ENCODE results near the gene BRD3. TPM values are rescaled to one million over a fixed set of nuclear protein-coding genes. Genes with fewer than 3 reads are reported as not detected.

Gene BRD3
- total RNA-seq, 1 donor from 2014 or later: 35.5 TPM

- ATAC-seq: no peak
- H3K27me3 ChIP-seq (ENCODE audit: low read depth): no peaks in the 10 kb centered on the region
- no peak for TF ChIP-seq CTCF (IDR thresholded peaks at IDR 0.05)
- peak; percentile 38 for DNase-seq
- H3K9me3 ChIP-seq: no peaks in the 10 kb centered on the region
- peaks cover 74% of the 10 kb centered on the region for H3K36me3 ChIP-seq
- peaks cover 17% of the 10 kb centered on the region for H3K4me1 ChIP-seq
- no peak overlapping the region for H3K4me3 ChIP-seq
- intact Hi-C loops (cut with DNase I): no loop called here
- no peak overlapping the region for H3K27ac ChIP-seq
Measured at GRCh38 chr9:134051319-134051718, 16.5 kb downstream of the BRD3 start.

- no peak overlapping the region for H3K27ac ChIP-seq
- H3K36me3 ChIP-seq: peaks cover 80% of the 10 kb centered on the region
- H3K4me3 ChIP-seq: no peak overlapping the region
- H3K27me3 ChIP-seq (ENCODE audit: low read depth): no peaks in the 10 kb centered on the region
- intact Hi-C loops (cut with DNase I): no loop called here
- ATAC-seq (no peak), DNase-seq (no peak)
- H3K4me1 ChIP-seq: peaks cover 11% of the 10 kb centered on the region
- TF ChIP-seq CTCF (IDR thresholded peaks at IDR 0.05): no peak
- H3K9me3 ChIP-seq: no peaks in the 10 kb centered on the region
Measured at GRCh38 chr9:134050726-134051125, 17.1 kb downstream of the BRD3 start.

DNA sequence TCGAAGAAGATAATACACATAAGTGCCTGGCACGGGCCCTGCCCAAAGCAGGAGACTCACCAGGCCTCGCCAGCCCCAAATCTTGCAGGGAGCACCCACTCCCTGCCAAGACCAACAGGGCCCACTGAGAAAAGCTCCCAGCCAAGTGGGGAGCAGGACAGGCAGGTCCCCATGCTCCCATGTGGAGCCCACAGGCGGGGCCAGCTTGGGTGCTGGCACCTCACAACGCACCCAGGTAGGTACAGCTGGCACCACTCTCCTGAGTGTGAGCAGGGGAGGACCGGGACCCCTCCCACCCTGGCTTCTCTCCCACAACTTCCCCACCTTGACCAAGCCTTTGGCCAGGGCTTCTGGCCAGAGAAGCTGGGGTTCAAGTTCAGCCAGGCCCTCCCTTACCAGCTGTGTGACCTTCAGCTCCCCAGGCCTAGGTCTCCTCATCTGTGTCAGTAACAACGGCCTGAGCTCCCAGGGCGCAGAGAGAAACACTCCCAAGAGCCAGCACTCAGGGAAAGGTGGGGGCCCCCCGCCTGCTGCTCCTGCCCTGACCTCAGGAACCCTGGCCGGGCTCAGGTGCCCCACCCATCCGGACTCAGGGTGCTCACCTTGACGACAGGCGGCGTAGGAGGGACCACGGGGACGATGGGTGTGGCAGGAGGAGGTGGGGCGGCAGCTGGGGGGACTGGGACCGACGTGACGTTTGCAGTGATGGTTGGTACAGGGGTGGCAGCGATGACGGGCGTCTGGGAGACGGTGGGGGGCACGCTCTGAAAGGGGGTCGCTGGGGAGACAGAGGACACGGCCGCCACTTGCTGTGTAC is 17.8 kb downstream of the BRD3 start:
- no peak for TF ChIP-seq CTCF (IDR thresholded peaks at IDR 0.05)
- Histone ChIP-seq H3K4me1 (peaks cover 3% of the 10 kb centered on the region), H3K9me3 (no peaks in the 10 kb centered on the region), H3K27me3 (ENCODE audit: low read depth) (no peaks in the 10 kb centered on the region), H3K27ac (no peak overlapping the region), H3K4me3 (no peak overlapping the region), H3K36me3 (peaks cover 87% of the 10 kb centered on the region)
- no peak for DNase-seq
- intact Hi-C loops (cut with DNase I): no loop called here
- ATAC-seq: no peak

DNA sequence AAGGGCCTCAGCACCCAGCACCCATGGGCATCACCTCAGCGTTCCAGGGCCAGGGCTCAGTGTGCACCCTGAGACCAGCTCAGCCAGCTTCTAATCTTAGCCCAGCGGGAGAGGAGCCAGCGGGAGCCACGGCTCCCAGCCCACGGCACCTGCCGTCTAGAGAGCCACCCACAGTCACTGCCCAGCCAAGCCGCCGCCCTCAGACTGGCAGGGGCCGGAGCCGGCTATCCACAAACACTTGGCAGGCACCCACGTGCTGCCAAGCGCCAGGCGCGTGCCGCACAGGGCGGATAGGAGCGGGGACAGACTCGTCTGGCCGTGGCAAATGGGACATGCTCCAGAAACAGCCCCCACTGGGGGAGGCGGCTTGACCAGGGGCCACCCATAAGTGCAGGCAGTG is 18.6 kb downstream of the BRD3 start:
- no peak for TF ChIP-seq CTCF (IDR thresholded peaks at IDR 0.05)
- Histone ChIP-seq H3K27me3 (ENCODE audit: low read depth) (no peaks in the 10 kb centered on the region), H3K4me1 (no peaks in the 10 kb centered on the region), H3K36me3 (peaks cover 94% of the 10 kb centered on the region), H3K27ac (no peak overlapping the region), H3K4me3 (no peak overlapping the region), H3K9me3 (no peaks in the 10 kb centered on the region)
- intact Hi-C loops (cut with DNase I): no loop called here
- DNase-seq: no peak
- peak in 1 of 2 donors; percentile 43 for ATAC-seq

- TF ChIP-seq CTCF (IDR thresholded peaks at IDR 0.05): no peak
- DNase-seq (no peak), ATAC-seq (no peak)
- H3K27ac ChIP-seq: no peak overlapping the region
- peaks cover 100% of the 10 kb centered on the region for H3K36me3 ChIP-seq
- no peaks in the 10 kb centered on the region for H3K27me3 ChIP-seq (ENCODE audit: low read depth)
- no peak overlapping the region for H3K4me3 ChIP-seq
- intact Hi-C loops (cut with DNase I): no loop called here
- no peaks in the 10 kb centered on the region for H3K4me1 ChIP-seq
- H3K9me3 ChIP-seq: no peaks in the 10 kb centered on the region
Measured at GRCh38 chr9:134048582-134048968, 19.3 kb downstream of the BRD3 start.
